Esophagus muscularis mucosa (tissue), 3 donors: ENCODE results near the gene LRMDA.

Experiments used
- CTCF ChIP-seq, 3 experiments: fragments of 200-600 bp in 2 of 3; fragments of 450-650 bp in 1 of 3; sonication (generic) in 2 of 3; IDR thresholded peaks; one replicate each; pipeline ENCODE4 v1.5.1; 2017 to 2019; ENCODE audit warnings: antibody characterized with exemption in 3 of 3, mild to moderate bottlenecking in 2 of 3, moderate library complexity in 1 of 3
- EP300 ChIP-seq: sonication (generic); formaldehyde crosslinking; IDR thresholded peaks from one replicate; pipeline ENCODE4 v1.6.1; 2017; ENCODE audit warnings: antibody characterized with exemption

DNA sequence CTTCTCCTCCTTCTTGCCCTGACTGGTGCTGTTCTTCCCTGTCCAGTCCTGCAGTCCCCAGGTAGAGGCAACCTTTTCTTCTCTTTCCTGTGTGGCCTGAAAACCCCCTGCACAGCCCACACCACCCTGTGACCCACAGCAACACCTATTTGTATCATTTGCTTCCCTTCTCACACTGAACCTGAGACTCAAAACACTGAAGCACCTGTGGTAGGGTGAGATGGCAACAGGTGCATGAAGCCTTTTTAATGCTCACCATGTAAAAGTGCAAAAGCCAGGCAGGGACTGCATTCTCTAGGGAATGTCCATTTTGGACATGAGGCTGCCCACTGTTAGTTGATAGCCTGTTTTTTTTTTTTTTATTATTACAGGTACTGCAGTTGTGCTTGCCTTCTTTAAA, 71.4 kb downstream of the LRMDA start:
- TF ChIP-seq CTCF (IDR thresholded peaks at IDR 0.05) = no peak
- TF ChIP-seq EP300 = no peak
